ENCODE measurements around the gene ZFP36L1. TPM values are rescaled to one million over a fixed set of nuclear protein-coding genes. Genes with fewer than 3 reads are reported as not detected.

The ZFP36L1 gene
- total RNA-seq, 2 donors from 2014 or later: 99.4 to 99.6 TPM

DNA sequence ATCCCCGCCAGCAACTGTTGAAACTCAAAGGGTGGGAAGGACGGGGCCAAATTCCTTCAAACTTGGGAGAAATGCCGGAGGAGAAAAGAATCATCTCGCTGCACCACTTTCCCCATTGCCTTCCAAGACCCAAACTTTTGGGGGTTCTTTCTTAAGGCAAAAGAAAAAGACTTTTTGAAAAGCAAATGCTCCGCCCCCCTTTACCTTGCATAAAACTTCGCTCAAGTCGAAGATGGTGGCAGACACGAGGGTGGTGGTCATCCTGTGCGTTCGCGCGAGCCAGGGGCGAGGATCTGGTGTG is 239 bp downstream of the ZFP36L1 start:
- peak overlapping the region; percentile 94 for H3K4me3 ChIP-seq (ENCODE audit: low read length)
- peak overlapping the region; percentile 99 for H3K27ac ChIP-seq (ENCODE audit: low read depth, low read length)
- no peaks in the 10 kb centered on the region for H3K27me3 ChIP-seq (ENCODE audit: control insufficient read depth, insufficient read depth, low read length, poor library complexity, severe bottlenecking)
- H3K36me3 ChIP-seq (ENCODE audit: control insufficient read depth, insufficient read depth, low read length): peaks cover 25% of the 10 kb centered on the region
- peaks cover 5% of the 10 kb centered on the region for H3K4me1 ChIP-seq (ENCODE audit: control insufficient read depth, insufficient read depth, low read length)
- H3K9me3 ChIP-seq (ENCODE audit: control insufficient read depth, low read length): no peaks in the 10 kb centered on the region
- Mint-ChIP-seq H3K27ac (peak overlapping the region; percentile 98), H3K4me3 (peak overlapping the region; percentile 100), H3K9me3 (no peaks in the 10 kb centered on the region), H3K36me3 (ENCODE audit: low read depth) (peaks cover 30% of the 10 kb centered on the region), H3K4me1 (peaks cover 39% of the 10 kb centered on the region), H3K27me3 (ENCODE audit: insufficient read depth) (no peaks in the 10 kb centered on the region)
- TF ChIP-seq, protein P1, sequence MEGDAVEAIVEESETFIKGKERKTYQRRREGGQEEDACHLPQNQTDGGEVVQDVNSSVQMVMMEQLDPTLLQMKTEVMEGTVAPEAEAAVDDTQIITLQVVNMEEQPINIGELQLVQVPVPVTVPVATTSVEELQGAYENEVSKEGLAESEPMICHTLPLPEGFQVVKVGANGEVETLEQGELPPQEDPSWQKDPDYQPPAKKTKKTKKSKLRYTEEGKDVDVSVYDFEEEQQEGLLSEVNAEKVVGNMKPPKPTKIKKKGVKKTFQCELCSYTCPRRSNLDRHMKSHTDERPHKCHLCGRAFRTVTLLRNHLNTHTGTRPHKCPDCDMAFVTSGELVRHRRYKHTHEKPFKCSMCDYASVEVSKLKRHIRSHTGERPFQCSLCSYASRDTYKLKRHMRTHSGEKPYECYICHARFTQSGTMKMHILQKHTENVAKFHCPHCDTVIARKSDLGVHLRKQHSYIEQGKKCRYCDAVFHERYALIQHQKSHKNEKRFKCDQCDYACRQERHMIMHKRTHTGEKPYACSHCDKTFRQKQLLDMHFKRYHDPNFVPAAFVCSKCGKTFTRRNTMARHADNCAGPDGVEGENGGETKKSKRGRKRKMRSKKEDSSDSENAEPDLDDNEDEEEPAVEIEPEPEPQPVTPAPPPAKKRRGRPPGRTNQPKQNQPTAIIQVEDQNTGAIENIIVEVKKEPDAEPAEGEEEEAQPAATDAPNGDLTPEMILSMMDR (conservative IDR thresholded peaks at IDR 0.05): no peak
- peak overlapping the region; percentile 96 for H3K9ac ChIP-seq (ENCODE audit: extremely low read depth, low read length, poor library complexity, severe bottlenecking)
- 0% methylated on average over 13 of the region's 13 CpGs for WGBS, 2 experiments (ENCODE audit: insufficient coverage in 1 of 2, insufficient read length in 1 of 2)
- no peak for DNase-seq

DNA sequence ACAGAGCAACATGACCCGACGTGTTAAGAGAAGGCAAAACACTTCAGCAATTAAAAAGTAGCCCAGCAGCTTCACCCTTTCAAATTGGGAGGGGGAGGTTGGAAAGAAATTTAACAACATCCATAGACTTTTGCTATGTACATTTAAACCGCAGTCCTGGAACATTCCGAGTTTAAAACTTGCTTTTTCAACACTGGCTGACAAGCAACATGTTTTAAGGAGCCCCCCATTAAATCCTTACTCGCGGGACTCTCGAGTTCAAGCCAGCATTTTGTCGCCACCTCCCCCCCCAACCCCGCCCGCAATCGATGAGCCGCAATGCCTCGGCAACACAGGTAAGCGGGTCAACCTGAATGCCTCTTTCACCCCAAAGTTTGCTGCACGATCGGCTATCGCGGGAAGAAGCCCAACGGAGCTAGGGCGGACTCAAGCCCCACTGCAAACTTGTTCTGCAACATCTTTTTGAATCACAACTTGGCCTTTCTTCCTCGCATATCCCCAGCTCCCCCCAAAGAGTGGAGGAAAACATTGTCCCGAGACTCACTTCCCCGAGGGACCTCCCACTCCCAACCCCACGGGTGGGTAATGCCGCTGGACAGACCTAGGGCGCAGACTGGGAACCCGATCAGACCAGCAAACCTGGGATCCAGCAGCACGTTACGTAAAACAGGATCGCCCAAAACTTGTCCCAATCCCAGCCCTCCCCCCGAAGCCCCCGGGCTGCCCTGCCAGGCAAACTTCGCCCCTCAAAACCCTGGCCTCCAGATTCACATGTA is 777 bp downstream of the ZFP36L1 start:
- Histone ChIP-seq H3K27ac (ENCODE audit: low read depth, low read length) (peak overlapping the region; percentile 99), H3K9ac (ENCODE audit: extremely low read depth, low read length, poor library complexity, severe bottlenecking) (peak overlapping the region; percentile 96), H3K27me3 (ENCODE audit: control insufficient read depth, insufficient read depth, low read length, poor library complexity, severe bottlenecking) (no peaks in the 10 kb centered on the region), H3K36me3 (ENCODE audit: control insufficient read depth, insufficient read depth, low read length) (peaks cover 31% of the 10 kb centered on the region), H3K4me3 (ENCODE audit: low read length) (peak overlapping the region; percentile 94), H3K9me3 (ENCODE audit: control insufficient read depth, low read length) (no peaks in the 10 kb centered on the region), H3K4me1 (ENCODE audit: control insufficient read depth, insufficient read depth, low read length) (peaks cover 4% of the 10 kb centered on the region)
- TF ChIP-seq, protein P1 (conservative IDR thresholded peaks at IDR 0.05): no peak
- 0% methylated on average over 22 to 33 of the region's 33 CpGs for WGBS, 2 experiments (ENCODE audit: insufficient coverage in 1 of 2, insufficient read length in 1 of 2)
- H3K36me3 Mint-ChIP-seq (ENCODE audit: low read depth): peaks cover 35% of the 10 kb centered on the region
- DNase-seq: peak; percentile 67
- H3K27ac Mint-ChIP-seq: peak overlapping the region; percentile 98
- H3K27me3 Mint-ChIP-seq (ENCODE audit: insufficient read depth): no peaks in the 10 kb centered on the region
- H3K4me3 Mint-ChIP-seq: peak overlapping the region; percentile 100
- H3K9me3 Mint-ChIP-seq: no peaks in the 10 kb centered on the region
- peaks cover 37% of the 10 kb centered on the region for H3K4me1 Mint-ChIP-seq

DNA sequence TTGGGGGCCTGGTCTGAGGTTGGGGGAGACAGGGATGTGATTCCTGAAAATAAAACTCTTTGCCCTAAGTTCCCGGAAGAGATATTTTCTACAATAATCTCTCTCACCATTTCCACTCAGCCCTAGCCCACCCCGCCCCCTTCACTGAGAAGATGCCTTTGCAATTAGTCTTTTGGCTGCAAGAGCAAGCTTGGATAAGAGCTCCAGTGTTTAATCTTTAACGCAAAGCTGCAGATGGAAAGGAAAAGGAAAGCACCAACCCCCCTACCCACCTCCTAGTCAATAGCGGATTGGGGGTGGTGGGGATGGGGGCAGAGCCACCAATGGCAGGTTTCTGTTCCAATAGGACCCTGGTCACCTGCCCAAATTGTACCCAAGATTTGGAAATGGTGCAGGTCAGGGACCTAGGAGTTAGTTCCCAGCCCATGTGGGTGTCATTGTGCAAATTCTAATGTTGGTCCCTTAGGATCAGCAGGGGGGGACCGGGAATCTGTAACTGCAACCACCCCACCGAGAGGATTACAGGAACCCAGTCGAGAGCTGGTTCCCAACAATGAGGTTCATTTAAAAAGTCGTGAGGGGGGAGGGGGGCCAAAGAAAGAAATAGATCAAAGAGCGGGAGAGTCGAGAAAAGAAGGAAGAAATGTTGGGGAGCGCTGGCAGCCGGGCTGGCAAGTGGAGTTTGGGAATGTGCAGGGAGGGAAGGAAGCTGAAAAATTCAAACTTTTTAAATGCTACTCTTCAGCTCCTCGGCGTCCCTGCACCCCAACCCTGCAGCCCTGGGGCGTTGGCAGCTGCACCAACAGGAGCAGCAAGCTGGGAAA is 1.6 kb downstream of the ZFP36L1 start:
- Mint-ChIP-seq H3K9me3 (no peaks in the 10 kb centered on the region), H3K27me3 (ENCODE audit: insufficient read depth) (no peaks in the 10 kb centered on the region), H3K27ac (peak overlapping the region; percentile 98), H3K4me3 (peak overlapping the region; percentile 100), H3K4me1 (peaks cover 37% of the 10 kb centered on the region), H3K36me3 (ENCODE audit: low read depth) (peaks cover 38% of the 10 kb centered on the region)
- Histone ChIP-seq H3K9me3 (ENCODE audit: control insufficient read depth, low read length) (no peaks in the 10 kb centered on the region), H3K9ac (ENCODE audit: extremely low read depth, low read length, poor library complexity, severe bottlenecking) (peak overlapping the region; percentile 96), H3K4me1 (ENCODE audit: control insufficient read depth, insufficient read depth, low read length) (peaks cover 2% of the 10 kb centered on the region), H3K36me3 (ENCODE audit: control insufficient read depth, insufficient read depth, low read length) (peaks cover 33% of the 10 kb centered on the region), H3K27ac (ENCODE audit: low read depth, low read length) (no peak overlapping the region), H3K27me3 (ENCODE audit: control insufficient read depth, insufficient read depth, low read length, poor library complexity, severe bottlenecking) (no peaks in the 10 kb centered on the region), H3K4me3 (ENCODE audit: low read length) (peak overlapping the region; percentile 94)
- 0% methylated on average over 9 to 14 of the region's 15 CpGs for WGBS, 2 experiments (ENCODE audit: insufficient coverage in 1 of 2, insufficient read length in 1 of 2)
- peak; percentile 69 for DNase-seq
- TF ChIP-seq, protein P1 (conservative IDR thresholded peaks at IDR 0.05): no peak
